Immature natural killer cell (primary cell): ENCODE data around the gene EEF2. TPM values are rescaled to one million over a fixed set of nuclear protein-coding genes. Genes with fewer than 3 reads are reported as not detected.
"Not testable (repeated sequence)": the region's sequence is repeated elsewhere in the genome, so short reads cannot be mapped to it uniquely, and the experiment has no call there.

Experiments
- DNase-seq, 3 donors: peaks; one replicate each; pipeline ENCODE4 v3.0.0; 2022; ENCODE audit warnings: mixed read lengths in 1 of 3
- H3K27ac Mint-ChIP-seq, 6 donors: one replicate each; pipeline ENCODE4 v1.8.0; 2020; ENCODE audit warnings: mixed read lengths in 6 of 6, mild to moderate bottlenecking in 5 of 6, inconsistent platforms in 4 of 6, moderate library complexity in 3 of 6
- H3K27me3 Mint-ChIP-seq, 3 donors: one replicate each; pipeline ENCODE4 v1.8.0; 2020 to 2021; ENCODE audit warnings: low read depth in 3 of 3, mild to moderate bottlenecking in 3 of 3, mixed read lengths in 3 of 3, moderate library complexity in 3 of 3, inconsistent platforms in 1 of 3
- H3K36me3 Mint-ChIP-seq, 3 donors: one replicate each; pipeline ENCODE4 v1.8.0; 2020; ENCODE audit warnings: mixed read lengths in 3 of 3, inconsistent platforms in 2 of 3, mild to moderate bottlenecking in 2 of 3
- H3K4me1 Mint-ChIP-seq, 2 donors: one replicate each; pipeline ENCODE4 v1.8.0; 2020; ENCODE audit warnings: inconsistent platforms in 2 of 2, mild to moderate bottlenecking in 2 of 2, mixed read lengths in 2 of 2, moderate library complexity in 1 of 2
- H3K4me3 Mint-ChIP-seq, 5 donors: one replicate each; pipeline ENCODE4 v1.8.0; 2020; ENCODE audit warnings: mild to moderate bottlenecking in 5 of 5, mixed read lengths in 5 of 5, inconsistent platforms in 3 of 5, moderate library complexity in 3 of 5
- H3K9me3 Mint-ChIP-seq, 6 donors: one replicate each; pipeline ENCODE4 v1.8.0; 2020; ENCODE audit warnings: mild to moderate bottlenecking in 6 of 6, mixed read lengths in 6 of 6, inconsistent platforms in 4 of 6, moderate library complexity in 3 of 6
- polyA plus RNA-seq, 3 donors: library from polyadenylated mRNA; unstranded; fragments of 300-500 nt; fragmentation: Illumina TruSeq; gene quantifications; one replicate each; pipeline ENCODE4 v1.2.3, GENCODE V29; 2021

The EEF2 gene
- polyA plus RNA-seq, 3 donors from 2014 or later = 167 to 381 (median 325) TPM

GRCh38 chr19:3977242-3978143, 7.8 kb downstream of the EEF2 start:
- DNase-seq = peak in 1 of 3 donors; percentile 32
- Mint-ChIP-seq H3K4me1 (peaks cover 2 to 6% of the 10 kb centered on the region in 2 donors), H3K9me3 (no peaks in the 10 kb centered on the region), H3K27ac (peak overlapping the region in 3 of 6 donors; percentile 51 to 78 (median 53)), H3K4me3 (no peak overlapping the region), H3K36me3 (peaks cover 0 to 28% (median 10%) of the 10 kb centered on the region in 3 donors), H3K27me3 (peaks cover 32 to 43% (median 38%) of the 10 kb centered on the region in 3 donors)

GRCh38 chr19:3976495-3977241, 8.6 kb downstream of the EEF2 start:
- H3K27me3 Mint-ChIP-seq = peaks cover 32 to 42% (median 38%) of the 10 kb centered on the region in 3 donors
- peaks cover 0 to 4% of the 10 kb centered on the region in 2 donors for H3K4me1 Mint-ChIP-seq
- H3K36me3 Mint-ChIP-seq = peaks cover 0 to 28% (median 10%) of the 10 kb centered on the region in 3 donors
- no peaks in the 10 kb centered on the region for H3K9me3 Mint-ChIP-seq
- no peak overlapping the region for H3K4me3 Mint-ChIP-seq
- H3K27ac Mint-ChIP-seq = peak overlapping the region in 3 of 6 donors; percentile 39 to 53 (median 51)
- DNase-seq = peak in 1 of 3 donors; percentile 28

- Mint-ChIP-seq H3K4me3 (no peak overlapping the region), H3K27me3 (peaks cover 30 to 40% (median 39%) of the 10 kb centered on the region in 3 donors), H3K9me3 (no peaks in the 10 kb centered on the region), H3K27ac (peak overlapping the region in 1 of 6 donors; percentile 17), H3K36me3 (peaks cover 0 to 24% (median 6%) of the 10 kb centered on the region in 3 donors), H3K4me1 (peaks cover 5 to 10% of the 10 kb centered on the region in 2 donors)
- DNase-seq = peak in 1 of 3 donors; percentile 14
Measured at GRCh38 chr19:3975637-3976087, 9.6 kb downstream of the EEF2 start.

- Mint-ChIP-seq H3K4me3 (no peak overlapping the region), H3K9me3 (no peaks in the 10 kb centered on the region), H3K36me3 (peaks cover 0 to 25% (median 6%) of the 10 kb centered on the region in 3 donors), H3K27ac (no peak overlapping the region), H3K4me1 (peaks cover 9 to 15% of the 10 kb centered on the region in 2 donors), H3K27me3 (peaks cover 30 to 45% (median 34%) of the 10 kb centered on the region in 3 donors)
- DNase-seq = peak in 1 of 3 donors; percentile 4
Measured at GRCh38 chr19:3975144-3975543, 10.1 kb downstream of the EEF2 start.

GRCh38 chr19:3970808-3971598, 14.3 kb downstream of the EEF2 start, which contains the start of gene DAPK3:
TSS of gene DAPK3 (minus strand) at chr19:3971099. CDS start at chr19:3969735, 1,364 bp downstream.
- H3K36me3 Mint-ChIP-seq = peaks cover 0 to 12% (median 0%) of the 10 kb centered on the region in 3 donors
- H3K4me1 Mint-ChIP-seq = peaks cover 27 to 30% of the 10 kb centered on the region in 2 donors
- peak within 1 kb of the TSS; percentile 87 to 91 (median 88) for H3K4me3 Mint-ChIP-seq
- peak; percentile 93 for DNase-seq
- peak within 1 kb of the TSS; percentile 81 to 91 (median 84) for H3K27ac Mint-ChIP-seq
- peaks cover 3 to 15% (median 14%) of the 10 kb centered on the region in 3 donors for H3K27me3 Mint-ChIP-seq
- H3K9me3 Mint-ChIP-seq = no peaks in the 10 kb centered on the region

- H3K27ac Mint-ChIP-seq = peak overlapping the region; percentile 70 to 91 (median 84)
Measured at GRCh38 chr19:3970313-3970807, 14.9 kb downstream of the EEF2 start.

GRCh38 chr19:3969435-3970312, 15.6 kb downstream of the EEF2 start:
- no peaks in the 10 kb centered on the region for H3K9me3 Mint-ChIP-seq
- peaks cover 0 to 9% (median 6%) of the 10 kb centered on the region in 3 donors for H3K27me3 Mint-ChIP-seq
- no peak for DNase-seq
- peaks cover 29 to 30% of the 10 kb centered on the region in 2 donors for H3K4me1 Mint-ChIP-seq
- H3K36me3 Mint-ChIP-seq = peaks cover 0 to 8% (median 0%) of the 10 kb centered on the region in 3 donors
- H3K27ac Mint-ChIP-seq = peak overlapping the region; percentile 70 to 91 (median 84)
- H3K4me3 Mint-ChIP-seq = peak overlapping the region; percentile 87 to 91 (median 88)

More at GRCh38 chr19:3970313-3970807, 14.9 kb downstream of the EEF2 start:
- Mint-ChIP-seq H3K4me3 (peak overlapping the region; percentile 87 to 91 (median 88)), H3K27me3 (peaks cover 0 to 9% (median 8%) of the 10 kb centered on the region in 3 donors), H3K9me3 (no peaks in the 10 kb centered on the region), H3K36me3 (peaks cover 0 to 8% (median 0%) of the 10 kb centered on the region in 3 donors), H3K4me1 (peaks cover 28 to 30% of the 10 kb centered on the region in 2 donors)
- DNase-seq = no peak

- peak overlapping the region; percentile 17 to 90 (median 54) for H3K4me3 Mint-ChIP-seq
- peaks cover 0 to 11% (median 6%) of the 10 kb centered on the region in 3 donors for H3K27me3 Mint-ChIP-seq
- peaks cover 0 to 8% (median 0%) of the 10 kb centered on the region in 3 donors for H3K36me3 Mint-ChIP-seq
- no peak for DNase-seq
- H3K9me3 Mint-ChIP-seq = no peaks in the 10 kb centered on the region
- peak overlapping the region in 2 of 6 donors; percentile 32 to 36 for H3K27ac Mint-ChIP-seq
- peaks cover 29 to 30% of the 10 kb centered on the region in 2 donors for H3K4me1 Mint-ChIP-seq
Measured at GRCh38 chr19:3968556-3969434, 16.5 kb downstream of the EEF2 start.

GRCh38 chr19:3967983-3968382, 17.3 kb downstream of the EEF2 start:
- not testable (repeated sequence) for H3K9me3 Mint-ChIP-seq, DNase-seq, H3K27ac Mint-ChIP-seq, H3K36me3 Mint-ChIP-seq
- Mint-ChIP-seq H3K4me1 (peaks cover 29 to 30% of the 10 kb centered on the region in 2 donors), H3K27me3 (peaks cover 0 to 12% (median 6%) of the 10 kb centered on the region in 3 donors), H3K4me3 (peak overlapping the region in 1 of 5 donors; percentile 54)

- no peak overlapping the region for H3K4me3 Mint-ChIP-seq
- peaks cover 0 to 11% (median 6%) of the 10 kb centered on the region in 3 donors for H3K27me3 Mint-ChIP-seq
- no peak for DNase-seq
- no peaks in the 10 kb centered on the region for H3K9me3 Mint-ChIP-seq
- H3K27ac Mint-ChIP-seq = peak overlapping the region in 2 of 6 donors; percentile 22 to 43
- peaks cover 27 to 28% of the 10 kb centered on the region in 2 donors for H3K4me1 Mint-ChIP-seq
- peaks cover 0 to 15% (median 4%) of the 10 kb centered on the region in 3 donors for H3K36me3 Mint-ChIP-seq
Measured at GRCh38 chr19:3966051-3967017, 18.9 kb downstream of the EEF2 start.
